HCT116 (cell line): ENCODE measurements around the gene ADAMTSL2. TPM values are rescaled to one million over a fixed set of nuclear protein-coding genes. Genes with fewer than 3 reads are reported as not detected.

Source experiments
- ATAC-seq: fragments of 200-7000 bp; cut with Tn5 transposase; 2 replicates; pipeline ENCODE4 v1.9.1; 2020; ENCODE audit warnings: mild to moderate bottlenecking, moderate library complexity
- BruUV-seq: library from RNA; stranded (reverse); fragments of 400-500 nt; replicated peaks from 2 replicates; lab custom pipeline; 2021; lab: Mats Ljungman, UMichigan
- CTCF ChIA-PET: fragments of 300-600 bp; sonication (Branson Sonifier 250); formaldehyde crosslinking; loops from one replicate; lab custom pipeline; 2021; ENCODE audit warnings: antibody characterized with exemption; lab: Charles Lee
- POLR2A ChIA-PET: fragments of 300-600, 350-600 bp; sonication (Branson Sonifier 250); formaldehyde crosslinking; loops from one replicate; lab custom pipeline; 2021; ENCODE audit warnings: antibody characterized with exemption; lab: Charles Lee
- RAD21 ChIA-PET, 2 experiments: fragments of 300-600 bp; sonication (Branson Sonifier 250); formaldehyde crosslinking; loops; one replicate each; lab custom pipeline; 2023; ENCODE audit warnings: low total read pairs in 2 of 2; ENCODE audit not compliant: uncharacterized antibody in 2 of 2, unreplicated experiment in 2 of 2, low non-redundant PET in 1 of 2; lab: Charles Lee
- DNase-seq: peaks from one replicate; pipeline ENCODE4 v3.0.0-alpha.2; 2010; ENCODE audit warnings: low read depth, low spot score
- H2AFZ ChIP-seq: fragments of 200-600 bp; shearing (Covaris generic), sonication (generic); 2 replicates; pipeline ENCODE4 v1.6.1; 2017; ENCODE audit warnings: low read depth, mixed run types, mixed read lengths, antibody characterized with exemption, low read length; ENCODE audit not compliant: poor library complexity, severe bottlenecking
- H3K27ac ChIP-seq: 2 replicates; pipeline ENCODE4 v1.5.1; 2012; ENCODE audit warnings: low read depth, low read length
- H3K27me3 ChIP-seq: fragments of 200-600 bp; sonication (generic); 2 replicates; pipeline ENCODE4 v1.6.1; 2016; ENCODE audit warnings: mixed run types, low read length, mixed read lengths; ENCODE audit not compliant: insufficient read depth
- H3K36me3 ChIP-seq, 2 experiments: fragments of 200-500 bp in 1 of 2; fragments of 200-600 bp in 1 of 2; sonication (Bioruptor generic) in 1 of 2; sonication (generic) in 1 of 2; 2 replicates each; pipeline versions ENCODE4 v1.5.1 to v1.6.1; 2014 to 2016; ENCODE audit warnings: low read length in 2 of 2, inconsistent platforms in 1 of 2, mixed read lengths in 1 of 2, mixed run types in 1 of 2; ENCODE audit not compliant: insufficient read depth in 2 of 2, control insufficient read depth in 1 of 2
- H3K4me1 ChIP-seq, 2 experiments: fragments of 200-600 bp in 1 of 2; sonication (generic) in 1 of 2; 2 replicates each; pipeline versions ENCODE4 v1.5.1 to v1.6.1; 2012 to 2017; ENCODE audit warnings: low read length in 2 of 2, inconsistent platforms in 1 of 2, mild to moderate bottlenecking in 1 of 2, mixed read lengths in 1 of 2, mixed run types in 1 of 2, moderate library complexity in 1 of 2; ENCODE audit not compliant: insufficient read depth in 2 of 2, control insufficient read depth in 1 of 2
- H3K4me2 ChIP-seq: fragments of 200-600 bp; sonication (generic); 2 replicates; pipeline ENCODE4 v1.6.1; 2017; ENCODE audit warnings: mixed run types, low read length, mixed read lengths
- H3K4me3 ChIP-seq, 2 experiments: fragments of 200-600 bp in 1 of 2; sonication (generic) in 1 of 2; replicated peaks in 1 of 2; 2 replicates each; pipeline ENCODE4 v1.5.1; 2011 to 2016; ENCODE audit warnings: low read length in 2 of 2, control low read depth in 1 of 2, low read depth in 1 of 2, mild to moderate bottlenecking in 1 of 2, mixed read lengths in 1 of 2, mixed run types in 1 of 2
- H3K79me2 ChIP-seq: fragments of 200-600 bp; sonication (generic); 2 replicates; pipeline ENCODE4 v1.6.1; 2017; ENCODE audit warnings: mild to moderate bottlenecking, mixed run types, low read length, moderate library complexity, mixed read lengths; ENCODE audit not compliant: insufficient read depth
- H3K9ac ChIP-seq: fragments of 200-600 bp; sonication (generic); 2 replicates; pipeline ENCODE4 v1.6.1; 2016; ENCODE audit warnings: low read length, mixed read lengths
- H3K9me2 ChIP-seq: fragments of 200-600 bp; sonication (generic), shearing (Covaris generic); 2 replicates; pipeline ENCODE4 v1.6.1; 2017; ENCODE audit warnings: mixed run types, mild to moderate bottlenecking, moderate library complexity; ENCODE audit not compliant: insufficient read depth
- H3K9me3 ChIP-seq, 2 experiments: fragments of 200-500 bp in 1 of 2; fragments of 200-600 bp in 1 of 2; sonication (Bioruptor generic) in 1 of 2; sonication (generic) in 1 of 2; 2 replicates each; pipeline ENCODE4 v1.6.1; 2014 to 2017; ENCODE audit warnings: low read length in 2 of 2, mixed read lengths in 2 of 2, inconsistent platforms in 1 of 2, low read depth in 1 of 2, mild to moderate bottlenecking in 1 of 2, mixed run types in 1 of 2, moderate library complexity in 1 of 2; ENCODE audit not compliant: control insufficient read depth in 1 of 2, insufficient read depth in 1 of 2
- H4K20me1 ChIP-seq: fragments of 200-600 bp; sonication (generic), shearing (Covaris generic); 2 replicates; pipeline ENCODE4 v1.6.1; 2017; ENCODE audit warnings: mixed run types, mild to moderate bottlenecking, moderate library complexity; ENCODE audit not compliant: insufficient read depth
- CBX3 ChIP-seq: IDR thresholded peaks from 2 replicates; pipeline ENCODE4 v1.6.1; 2012; ENCODE audit warnings: low read depth
- CEBPB ChIP-seq: IDR thresholded peaks from 2 replicates; pipeline ENCODE4 v1.6.1; 2012; ENCODE audit warnings: low read depth
- CTCF ChIP-seq, 3 experiments: fragments of 200-600 bp in 1 of 3; sonication (generic) in 1 of 3; IDR thresholded peaks in 2 of 3; conservative IDR thresholded peaks in 1 of 3; 2 replicates each; pipeline ENCODE4 v1.5.1; 2012 to 2017; ENCODE audit warnings: low read depth in 2 of 3, low read length in 2 of 3, antibody characterized with exemption in 1 of 3, borderline replicate concordance in 1 of 3, control low read depth in 1 of 3, mild to moderate bottlenecking in 1 of 3, mixed read lengths in 1 of 3, mixed run types in 1 of 3, moderate library complexity in 1 of 3; ENCODE audit not compliant: insufficient read depth in 1 of 3
- ELF1 ChIP-seq: IDR thresholded peaks from 2 replicates; pipeline ENCODE4 v1.6.1; 2012; ENCODE audit warnings: low read depth, borderline replicate concordance
- EZH2 ChIP-seq: fragments of 200-600 bp; sonication (generic); IDR thresholded peaks from 2 replicates; pipeline ENCODE4 v1.6.1; 2017; ENCODE audit warnings: antibody characterized with exemption, mixed run types
- EZH2phosphoT487 ChIP-seq: fragments of 200-600 bp; IDR thresholded peaks from 2 replicates; pipeline ENCODE4 v1.6.1; 2018; ENCODE audit warnings: antibody characterized with exemption, borderline replicate concordance
- JUND ChIP-seq: IDR thresholded peaks from 2 replicates; pipeline ENCODE4 v1.6.1; 2012
- POLR2A ChIP-seq: IDR thresholded peaks from 2 replicates; pipeline ENCODE4 v1.7.0; 2011; ENCODE audit warnings: borderline replicate concordance; ENCODE audit not compliant: insufficient read depth, insufficient read length; ENCODE audit errors: extremely low read depth
- POLR2AphosphoS5 ChIP-seq: IDR thresholded peaks from 2 replicates; pipeline ENCODE4 v1.6.1; 2011; ENCODE audit warnings: mild to moderate bottlenecking, low read depth, low read length, moderate library complexity
- RAD21 ChIP-seq: IDR thresholded peaks from 2 replicates; pipeline ENCODE4 v1.6.1; 2012; ENCODE audit warnings: low read depth, mild to moderate bottlenecking
- TCF7L2 ChIP-seq: IDR thresholded peaks from 2 replicates; pipeline ENCODE4 v1.7.0; 2011; ENCODE audit warnings: borderline replicate concordance, inconsistent platforms; ENCODE audit not compliant: insufficient read depth, insufficient read length; ENCODE audit errors: extremely low read depth
- YY1 ChIP-seq: IDR thresholded peaks from 2 replicates; pipeline ENCODE4 v1.6.1; 2011; ENCODE audit warnings: low read length, low read depth, moderate library complexity, mild to moderate bottlenecking; ENCODE audit not compliant: insufficient replicate concordance; ENCODE audit errors: extremely low read depth
- ZBTB33 ChIP-seq: IDR thresholded peaks from 2 replicates; pipeline ENCODE4 v1.6.1; 2011; ENCODE audit warnings: mild to moderate bottlenecking, low read length, moderate library complexity; ENCODE audit not compliant: insufficient replicate concordance; ENCODE audit errors: extremely low read depth
- ZFX ChIP-seq: fragments of 450-650 bp; IDR thresholded peaks from 2 replicates; pipeline ENCODE4 v1.6.1; 2017
- ZNF274 ChIP-seq: fragments of 200-500 bp; sonication (Bioruptor generic); IDR thresholded peaks from 2 replicates; pipeline ENCODE4 v1.6.1; 2014; ENCODE audit warnings: mild to moderate bottlenecking, low read depth, low read length, inconsistent platforms
- intact Hi-C: fragments of 100-400 bp; cut with micrococcal nuclease; formaldehyde crosslinking; loops from 2 replicates; pipeline ENCODE4 v1.10.0; 2022
- total RNA-seq: library from RNA; stranded (reverse); gene quantifications from one replicate; pipeline ENCODE4 v1.2.1, GENCODE V29; 2021; ENCODE audit not compliant: unreplicated experiment
- TF ChIP-seq, protein P1 (sequence below): IDR thresholded peaks from 2 replicates; pipeline ENCODE4 v1.6.1; 2012

The ADAMTSL2 gene
- total RNA-seq, 1 experiment from 2014 or later, result not detected

- Histone ChIP-seq H3K9me2 (no peaks in the 10 kb centered on the region), H3K9ac (no peak overlapping the region), H3K27ac (no peak overlapping the region), H3K79me2 (no peaks in the 10 kb centered on the region), H3K27me3 (no peaks in the 10 kb centered on the region), H4K20me1 (no peaks in the 10 kb centered on the region), H2AFZ (no peak overlapping the region), H3K9me3 (no peaks in the 10 kb centered on the region), H3K4me1 (peaks cover 6 to 10% of the 10 kb centered on the region in 2 experiments; a peak in 3 of 4 replicates), H3K36me3 (no peaks in the 10 kb centered on the region), H3K4me3 (no peak overlapping the region), H3K4me2 (no peak overlapping the region)
- no peak for DNase-seq
- ATAC-seq, result no peak
- no peak for TF ChIP-seq ZNF274
- no peak for TF ChIP-seq EZH2
- TF ChIP-seq ZBTB33, result no peak
- TF ChIP-seq YY1, result no peak
- no peak for TF ChIP-seq JUND
- TF ChIP-seq CBX3, result no peak
- TF ChIP-seq ELF1, result no peak
- no peak for TF ChIP-seq POLR2AphosphoS5
- TF ChIP-seq RAD21, result no peak
- TF ChIP-seq EZH2phosphoT487, result no peak
- no peak for TF ChIP-seq TCF7L2
- TF ChIP-seq, protein P1, sequence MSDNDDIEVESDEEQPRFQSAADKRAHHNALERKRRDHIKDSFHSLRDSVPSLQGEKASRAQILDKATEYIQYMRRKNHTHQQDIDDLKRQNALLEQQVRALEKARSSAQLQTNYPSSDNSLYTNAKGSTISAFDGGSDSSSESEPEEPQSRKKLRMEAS, result no peak
- TF ChIP-seq CEBPB, result no peak
- no peak for TF ChIP-seq CTCF (IDR thresholded peaks at IDR 0.05 in 2 of 3, conservative IDR thresholded peaks at IDR 0.05 in 1 of 3; ENCODE audit: borderline replicate concordance in 1 of 3, insufficient read depth in 1 of 3, low read depth in 2 of 3, low read length in 2 of 3)
- no peak for TF ChIP-seq POLR2A
- no peak for TF ChIP-seq ZFX
- BruUV-seq, result no TSS peak
- intact Hi-C loops, result no loop called here
- ChIA-PET POLR2A (no interaction called here), RAD21 (no interaction called here), CTCF (no interaction called here)
Measured at GRCh38 chr9:133508046-133508445, 26.5 kb upstream of the ADAMTSL2 start.
